ENCODE measurements around the gene SART1. TPM values are rescaled to one million over a fixed set of nuclear protein-coding genes. Genes with fewer than 3 reads are reported as not detected.

The SART1 gene
- polyA plus RNA-seq, 1 donor from 2014 or later, result 34.9 TPM

DNA sequence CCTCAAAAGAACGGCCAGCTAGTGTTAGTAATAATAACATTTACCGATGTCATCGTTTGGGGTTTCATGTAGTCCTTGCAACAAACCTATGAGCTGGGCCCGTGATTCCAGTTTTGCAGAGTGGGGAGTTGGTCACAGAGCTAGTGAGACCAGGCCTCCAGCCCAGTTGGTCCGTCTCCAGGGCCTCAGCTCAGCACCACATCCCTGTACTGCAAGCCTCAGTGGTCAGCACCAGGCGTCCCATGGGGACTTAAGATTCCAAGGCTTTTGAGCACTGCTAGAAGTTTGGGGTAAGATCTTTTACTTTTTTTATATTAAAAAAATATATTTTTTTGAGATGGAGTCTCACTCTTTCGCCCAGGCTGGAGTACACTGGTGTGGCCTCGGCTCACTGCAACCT, 17.3 kb upstream of the SART1 start:
- no peak overlapping the region for H3K9ac ChIP-seq (ENCODE audit: low read length)
- no peaks in the 10 kb centered on the region for H3F3A ChIP-seq (ENCODE audit: insufficient read depth, low read length, poor library complexity, severe bottlenecking)
- H3K4me3 ChIP-seq (ENCODE audit: low read length), result no peak overlapping the region
- H3K79me2 ChIP-seq (replicated peaks; ENCODE audit: insufficient read depth, low read length), result no peaks in the 10 kb centered on the region
- H3K27ac ChIP-seq (ENCODE audit: low read length), result no peak overlapping the region
- no peak overlapping the region for H3K4me2 ChIP-seq (ENCODE audit: low read length)
- no peaks in the 10 kb centered on the region for H3K36me3 ChIP-seq (ENCODE audit: insufficient read depth, low read length)
- no peak for TF ChIP-seq MXI1 (conservative IDR thresholded peaks at IDR 0.05; ENCODE audit: poor library complexity, severe bottlenecking)
- TF ChIP-seq, protein P1, sequence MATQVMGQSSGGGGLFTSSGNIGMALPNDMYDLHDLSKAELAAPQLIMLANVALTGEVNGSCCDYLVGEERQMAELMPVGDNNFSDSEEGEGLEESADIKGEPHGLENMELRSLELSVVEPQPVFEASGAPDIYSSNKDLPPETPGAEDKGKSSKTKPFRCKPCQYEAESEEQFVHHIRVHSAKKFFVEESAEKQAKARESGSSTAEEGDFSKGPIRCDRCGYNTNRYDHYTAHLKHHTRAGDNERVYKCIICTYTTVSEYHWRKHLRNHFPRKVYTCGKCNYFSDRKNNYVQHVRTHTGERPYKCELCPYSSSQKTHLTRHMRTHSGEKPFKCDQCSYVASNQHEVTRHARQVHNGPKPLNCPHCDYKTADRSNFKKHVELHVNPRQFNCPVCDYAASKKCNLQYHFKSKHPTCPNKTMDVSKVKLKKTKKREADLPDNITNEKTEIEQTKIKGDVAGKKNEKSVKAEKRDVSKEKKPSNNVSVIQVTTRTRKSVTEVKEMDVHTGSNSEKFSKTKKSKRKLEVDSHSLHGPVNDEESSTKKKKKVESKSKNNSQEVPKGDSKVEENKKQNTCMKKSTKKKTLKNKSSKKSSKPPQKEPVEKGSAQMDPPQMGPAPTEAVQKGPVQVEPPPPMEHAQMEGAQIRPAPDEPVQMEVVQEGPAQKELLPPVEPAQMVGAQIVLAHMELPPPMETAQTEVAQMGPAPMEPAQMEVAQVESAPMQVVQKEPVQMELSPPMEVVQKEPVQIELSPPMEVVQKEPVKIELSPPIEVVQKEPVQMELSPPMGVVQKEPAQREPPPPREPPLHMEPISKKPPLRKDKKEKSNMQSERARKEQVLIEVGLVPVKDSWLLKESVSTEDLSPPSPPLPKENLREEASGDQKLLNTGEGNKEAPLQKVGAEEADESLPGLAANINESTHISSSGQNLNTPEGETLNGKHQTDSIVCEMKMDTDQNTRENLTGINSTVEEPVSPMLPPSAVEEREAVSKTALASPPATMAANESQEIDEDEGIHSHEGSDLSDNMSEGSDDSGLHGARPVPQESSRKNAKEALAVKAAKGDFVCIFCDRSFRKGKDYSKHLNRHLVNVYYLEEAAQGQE (IDR thresholded peaks at IDR 0.05; ENCODE audit: borderline replicate concordance), result no peak
- TF ChIP-seq SMC3 (conservative IDR thresholded peaks at IDR 0.05; ENCODE audit: poor library complexity), result no peak
- TF ChIP-seq, protein P2, sequence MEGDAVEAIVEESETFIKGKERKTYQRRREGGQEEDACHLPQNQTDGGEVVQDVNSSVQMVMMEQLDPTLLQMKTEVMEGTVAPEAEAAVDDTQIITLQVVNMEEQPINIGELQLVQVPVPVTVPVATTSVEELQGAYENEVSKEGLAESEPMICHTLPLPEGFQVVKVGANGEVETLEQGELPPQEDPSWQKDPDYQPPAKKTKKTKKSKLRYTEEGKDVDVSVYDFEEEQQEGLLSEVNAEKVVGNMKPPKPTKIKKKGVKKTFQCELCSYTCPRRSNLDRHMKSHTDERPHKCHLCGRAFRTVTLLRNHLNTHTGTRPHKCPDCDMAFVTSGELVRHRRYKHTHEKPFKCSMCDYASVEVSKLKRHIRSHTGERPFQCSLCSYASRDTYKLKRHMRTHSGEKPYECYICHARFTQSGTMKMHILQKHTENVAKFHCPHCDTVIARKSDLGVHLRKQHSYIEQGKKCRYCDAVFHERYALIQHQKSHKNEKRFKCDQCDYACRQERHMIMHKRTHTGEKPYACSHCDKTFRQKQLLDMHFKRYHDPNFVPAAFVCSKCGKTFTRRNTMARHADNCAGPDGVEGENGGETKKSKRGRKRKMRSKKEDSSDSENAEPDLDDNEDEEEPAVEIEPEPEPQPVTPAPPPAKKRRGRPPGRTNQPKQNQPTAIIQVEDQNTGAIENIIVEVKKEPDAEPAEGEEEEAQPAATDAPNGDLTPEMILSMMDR (IDR thresholded peaks at IDR 0.05; ENCODE audit: poor library complexity, severe bottlenecking), result no peak
- no peak for TF ChIP-seq RAD21 (conservative IDR thresholded peaks at IDR 0.05)
- no peak for TF ChIP-seq POLR2AphosphoS5 (IDR thresholded peaks at IDR 0.05)
- TF ChIP-seq TAF1 (IDR thresholded peaks at IDR 0.05; ENCODE audit: low read depth), result no peak
- TF ChIP-seq EP300 (conservative IDR thresholded peaks at IDR 0.05; ENCODE audit: poor library complexity, severe bottlenecking), result no peak
- no peak for TF ChIP-seq EZH2 (IDR thresholded peaks at IDR 0.05; ENCODE audit: borderline replicate concordance, insufficient read depth, low read length, poor library complexity, severe bottlenecking)
- no peaks in the 10 kb centered on the region for H3K9me3 ChIP-seq (ENCODE audit: low read length)
- H2AFZ ChIP-seq (ENCODE audit: low read depth, low read length), result no peak overlapping the region
- no peaks in the 10 kb centered on the region for H3K27me3 ChIP-seq (ENCODE audit: insufficient read depth, low read depth, low read length)
- H4K20me1 ChIP-seq (ENCODE audit: insufficient read depth), result no peaks in the 10 kb centered on the region
- H3K9me2 ChIP-seq (ENCODE audit: insufficient read depth, low read length), result no peaks in the 10 kb centered on the region

DNA sequence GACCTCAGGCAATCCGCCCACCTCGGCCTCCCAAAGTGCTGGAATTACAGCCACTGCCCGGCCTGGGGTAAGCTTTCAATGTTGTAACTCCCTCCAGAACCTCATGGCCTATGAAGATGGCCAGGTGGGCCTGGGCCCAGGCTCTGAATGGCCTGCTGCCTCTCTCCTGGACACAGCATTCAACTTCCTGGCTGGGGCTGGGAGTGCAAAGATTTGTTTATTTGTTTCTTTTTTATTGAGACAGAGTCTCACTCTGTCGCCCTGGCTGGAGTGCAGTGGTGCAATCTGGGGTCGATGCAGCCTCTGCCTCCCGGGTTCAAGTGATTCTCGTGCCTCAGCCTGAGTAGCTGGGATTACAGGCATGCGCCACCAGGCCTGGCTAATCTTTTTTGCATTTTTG, 16.8 kb upstream of the SART1 start:
- no peak overlapping the region for H3K27ac ChIP-seq (ENCODE audit: low read length)
- no peaks in the 10 kb centered on the region for H3K9me2 ChIP-seq (ENCODE audit: insufficient read depth, low read length)
- no peaks in the 10 kb centered on the region for H3K27me3 ChIP-seq (ENCODE audit: insufficient read depth, low read depth, low read length)
- no peak overlapping the region for H3K9ac ChIP-seq (ENCODE audit: low read length)
- H3K9me3 ChIP-seq (ENCODE audit: low read length), result no peaks in the 10 kb centered on the region
- no peak overlapping the region for H2AFZ ChIP-seq (ENCODE audit: low read depth, low read length)
- no peaks in the 10 kb centered on the region for H4K20me1 ChIP-seq (ENCODE audit: insufficient read depth)
- H3F3A ChIP-seq (ENCODE audit: insufficient read depth, low read length, poor library complexity, severe bottlenecking), result no peaks in the 10 kb centered on the region
- no peak overlapping the region for H3K4me3 ChIP-seq (ENCODE audit: low read length)
- no peak for TF ChIP-seq TAF1 (IDR thresholded peaks at IDR 0.05; ENCODE audit: low read depth)
- H3K36me3 ChIP-seq (ENCODE audit: insufficient read depth, low read length), result no peaks in the 10 kb centered on the region
- H3K79me2 ChIP-seq (replicated peaks; ENCODE audit: insufficient read depth, low read length), result no peaks in the 10 kb centered on the region
- H3K4me2 ChIP-seq (ENCODE audit: low read length), result no peak overlapping the region

DNA sequence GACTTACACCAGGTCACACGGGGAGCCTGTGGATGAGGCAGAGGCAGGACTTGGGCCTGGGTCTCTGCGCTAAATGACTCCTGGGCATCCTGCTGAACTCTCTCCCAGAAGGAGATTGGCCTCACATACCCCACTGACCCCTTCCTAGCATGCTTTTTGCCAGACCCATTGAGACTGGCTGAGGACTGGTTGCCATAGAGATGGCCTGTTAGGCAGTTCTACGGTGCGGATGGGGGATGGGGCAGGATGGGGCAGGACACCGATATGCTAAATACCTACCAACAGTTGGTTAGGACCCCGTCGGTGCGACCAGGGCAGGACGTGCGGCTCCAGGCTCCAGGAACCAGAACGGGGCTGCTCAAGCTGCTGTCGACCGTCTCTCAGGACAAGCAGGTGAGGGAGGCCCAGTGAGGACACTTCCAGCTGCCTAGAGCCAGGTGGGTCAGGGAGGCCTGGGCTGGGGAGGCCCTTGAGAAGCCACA, 16.1 kb upstream of the SART1 start, which contains the start of gene TSGA10IP:
Gene TSGA10IP, plus strand, starts transcription at position 51 of the 482 bp plus-strand sequence. Its CDS starts 196 bp downstream, at position 247.
- Histone ChIP-seq H3K4me3 (ENCODE audit: low read length) (no peak within 1 kb of the TSS), H3K79me2 (replicated peaks; ENCODE audit: insufficient read depth, low read length) (no peaks in the 10 kb centered on the region), H3K9me2 (ENCODE audit: insufficient read depth, low read length) (no peaks in the 10 kb centered on the region), H3K9me3 (ENCODE audit: low read length) (no peaks in the 10 kb centered on the region), H3K36me3 (ENCODE audit: insufficient read depth, low read length) (no peaks in the 10 kb centered on the region), H3K9ac (ENCODE audit: low read length) (no peak within 1 kb of the TSS), H3K4me2 (ENCODE audit: low read length) (no peak within 1 kb of the TSS), H3F3A (ENCODE audit: insufficient read depth, low read length, poor library complexity, severe bottlenecking) (no peaks in the 10 kb centered on the region), H2AFZ (ENCODE audit: low read depth, low read length) (no peak within 1 kb of the TSS), H3K27me3 (ENCODE audit: insufficient read depth, low read depth, low read length) (no peaks in the 10 kb centered on the region), H3K27ac (ENCODE audit: low read length) (no peak within 1 kb of the TSS), H4K20me1 (ENCODE audit: insufficient read depth) (no peaks in the 10 kb centered on the region)
- TF ChIP-seq, protein P2 (IDR thresholded peaks at IDR 0.05; ENCODE audit: poor library complexity, severe bottlenecking), result no peak
- TF ChIP-seq, protein P1 (IDR thresholded peaks at IDR 0.05; ENCODE audit: borderline replicate concordance), result no peak
- TF ChIP-seq RAD21 (conservative IDR thresholded peaks at IDR 0.05), result no peak
